HG03432 (cell line): Measurements from ENCODE around the gene LGALS9.
A peak's percentile ranks its signal among the peaks of the same experiment; 100 is the strongest.
"Not testable (repeated sequence)": the region's sequence is repeated elsewhere in the genome, so short reads cannot be mapped to it uniquely, and the experiment has no call there.

ENCODE experiments used
- ATAC-seq: cut with Tn5 transposase; IDR thresholded peaks from one replicate; pipeline ENCODE4 v1.9.1; 2021; ENCODE audit warnings: mild to moderate bottlenecking, moderate library complexity; ENCODE audit not compliant: unreplicated experiment

LGALS9 gene

DNA sequence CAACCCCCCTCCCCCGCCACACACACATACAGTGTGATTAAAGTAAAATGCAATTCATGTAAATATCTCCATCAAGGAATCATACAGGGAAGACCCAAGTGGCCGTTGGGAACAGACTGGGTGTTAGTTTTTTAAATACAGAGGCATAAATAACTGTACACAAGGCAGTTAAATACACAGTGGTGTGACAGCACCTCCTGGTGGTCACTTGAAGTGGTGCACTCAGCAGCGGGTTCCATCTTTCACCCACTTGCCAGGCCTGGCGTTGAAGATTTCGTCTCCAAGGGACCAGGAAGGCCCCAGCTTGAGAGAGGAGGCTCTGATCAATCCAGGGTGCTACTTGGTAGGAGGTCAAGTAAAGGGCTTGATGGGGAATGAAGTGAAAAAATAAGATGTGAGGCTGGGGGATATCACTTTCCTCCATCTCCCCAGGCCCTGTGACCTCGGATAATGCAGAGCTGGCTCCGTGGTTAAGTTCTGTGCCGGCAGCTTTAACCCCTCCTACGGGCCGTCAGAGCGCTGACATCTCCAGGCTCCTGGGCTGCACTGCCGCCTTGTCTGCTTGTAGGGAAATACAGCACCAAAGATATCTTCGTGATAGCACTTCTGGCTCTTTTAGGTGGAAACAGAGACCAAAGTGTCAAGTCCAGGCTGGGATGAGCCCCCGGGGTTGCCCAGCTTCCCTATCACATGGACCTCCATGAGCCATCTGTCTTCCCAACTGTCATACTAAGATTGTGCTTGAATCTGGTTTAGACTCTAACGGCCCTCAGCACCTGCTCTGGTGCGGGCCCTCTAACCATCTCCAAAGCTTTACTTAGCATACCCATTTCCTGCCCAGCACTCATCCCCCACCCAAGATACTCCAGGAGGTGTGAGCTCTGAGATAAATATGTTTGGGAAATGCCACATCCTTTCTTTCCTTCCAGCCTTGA is 20.7 kb downstream of the LGALS9 start:
- no peak for ATAC-seq

DNA sequence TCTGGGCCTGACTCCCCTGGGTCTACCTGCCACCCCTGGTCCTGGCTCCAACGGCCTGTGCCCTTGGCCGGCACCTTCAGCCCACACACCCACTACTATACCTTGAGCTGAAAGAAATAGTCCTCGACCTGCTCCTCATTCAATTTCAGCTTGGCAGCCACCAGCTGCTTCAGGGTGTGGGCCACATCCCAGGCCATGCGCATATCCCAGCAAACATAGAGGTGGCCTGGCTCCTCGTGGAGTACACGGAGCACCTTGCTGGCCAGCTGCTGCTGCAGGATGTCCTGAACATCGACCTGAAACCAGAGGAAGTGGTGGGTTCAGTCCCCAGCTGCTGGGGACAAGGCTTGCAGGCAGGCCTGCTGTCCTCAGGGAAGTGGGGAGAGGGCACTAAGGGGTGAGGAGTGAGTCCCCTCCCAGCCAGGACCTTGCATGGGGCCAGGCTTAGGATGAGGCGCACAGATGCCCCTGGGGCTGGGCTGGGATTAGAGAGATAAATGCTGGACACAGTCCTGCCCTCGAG is 22.5 kb downstream of the LGALS9 start:
- ATAC-seq, result not testable (repeated sequence)

DNA sequence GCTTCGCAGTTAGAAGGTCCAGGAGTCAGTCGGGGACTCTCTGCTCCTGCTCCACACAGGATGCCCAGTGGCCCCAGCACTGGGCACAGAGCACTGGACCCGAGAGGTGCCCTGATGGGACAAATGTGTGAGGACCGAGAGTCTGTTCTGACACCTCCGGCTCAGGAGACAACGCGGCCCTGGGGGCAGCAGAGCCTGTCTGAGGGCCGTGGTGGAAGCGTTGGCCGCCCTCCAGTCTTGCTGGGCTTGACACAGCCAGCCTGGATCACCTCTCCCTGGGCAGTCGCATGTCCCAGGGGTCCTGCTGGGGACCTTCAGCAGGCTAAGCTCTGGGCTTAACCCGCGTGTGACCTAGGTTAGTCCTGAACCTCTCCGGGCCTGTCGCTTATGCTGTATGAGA is 23.1 kb downstream of the LGALS9 start:
- ATAC-seq, result no peak

DNA sequence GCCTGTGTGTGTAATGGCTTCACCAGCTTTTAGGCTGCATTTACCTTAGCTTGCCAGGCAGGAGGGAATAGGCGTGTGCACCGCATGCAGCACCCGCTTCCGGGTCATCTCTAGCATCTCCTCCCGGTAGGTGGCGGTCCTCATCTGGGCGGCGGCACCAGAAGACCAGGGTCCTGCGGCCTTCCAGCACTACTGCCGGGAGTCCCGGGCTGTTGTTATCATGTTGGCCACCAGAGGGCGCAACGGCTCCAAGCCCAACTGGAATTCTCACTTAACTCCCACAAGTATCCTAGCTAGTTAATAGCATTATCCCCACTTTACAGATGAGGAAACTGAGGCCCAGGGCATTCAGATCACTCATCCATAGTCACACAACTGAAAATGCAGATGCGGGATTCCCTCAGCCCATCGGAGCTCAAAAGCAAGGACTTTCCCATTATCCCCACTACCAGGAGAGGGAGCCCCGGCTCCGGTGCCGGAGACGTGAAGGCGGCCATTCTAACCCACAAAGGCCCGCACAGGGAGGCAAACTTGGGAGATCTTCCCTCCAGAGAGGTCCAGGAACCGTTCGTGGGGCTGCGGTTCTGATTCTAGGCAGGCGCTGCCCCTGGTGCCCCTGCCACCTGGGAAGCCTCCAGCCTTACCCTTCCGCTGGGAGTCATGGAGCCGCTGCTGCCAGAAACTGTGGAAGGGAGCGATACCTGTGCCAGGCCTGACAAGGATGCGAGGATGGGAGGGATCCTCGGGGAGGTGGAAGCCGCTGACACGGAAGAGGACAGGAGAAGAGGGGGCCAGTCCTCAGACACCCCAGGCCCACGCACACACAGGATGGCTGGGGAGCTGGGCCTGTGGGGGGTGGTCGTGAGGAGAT is 23.9 kb downstream of the LGALS9 start:
- peak; percentile 87 for ATAC-seq

DNA sequence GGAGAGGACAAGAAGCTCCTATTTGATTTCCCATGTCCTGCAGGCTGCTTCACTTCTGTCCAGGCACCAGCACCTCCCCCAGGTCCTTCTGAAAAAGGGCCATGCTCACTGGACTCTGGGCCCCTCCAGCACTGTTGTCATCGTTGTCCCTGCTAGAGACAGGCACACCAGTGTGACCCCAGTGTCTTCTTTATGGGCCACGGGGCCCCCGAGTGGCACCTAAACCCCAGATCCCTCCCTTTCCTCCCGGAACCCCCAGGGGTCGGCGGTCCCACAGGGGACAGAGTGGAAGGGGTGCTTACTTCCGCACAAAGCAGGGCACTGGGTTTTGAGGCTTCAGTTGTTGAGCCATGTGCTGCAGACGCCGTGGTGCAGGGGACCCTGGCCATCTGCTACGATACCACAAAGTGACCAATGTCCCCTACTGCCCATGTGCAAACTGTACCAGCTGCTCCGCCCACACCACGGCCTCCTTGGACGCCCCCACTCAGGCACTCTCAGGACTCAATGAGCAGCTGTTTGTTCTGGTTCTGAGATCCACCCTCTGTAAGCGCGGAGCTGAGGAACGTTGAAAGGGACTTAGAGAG is 24.6 kb downstream of the LGALS9 start:
- ATAC-seq, result not testable (repeated sequence)

DNA sequence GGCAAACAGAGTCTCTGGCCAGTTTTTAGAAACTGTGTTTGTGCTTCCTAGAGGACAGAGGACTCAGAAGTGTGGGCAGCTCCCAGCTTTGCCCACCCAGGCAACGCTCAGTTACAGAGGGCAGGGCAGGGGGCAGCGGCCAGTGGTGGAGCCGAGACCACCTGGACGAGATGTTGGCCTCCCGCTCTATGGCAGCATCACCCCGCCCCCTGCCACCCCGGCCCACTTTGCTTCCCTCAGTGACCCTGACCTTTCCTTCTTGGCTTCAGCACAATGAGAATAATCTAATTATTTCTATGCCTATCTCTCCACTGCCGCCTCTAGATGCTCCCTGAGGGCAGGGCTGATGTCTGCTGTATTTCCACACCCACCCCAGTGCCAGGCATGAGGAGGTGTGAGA is 25.6 kb downstream of the LGALS9 start:
- ATAC-seq, result not testable (repeated sequence)

DNA sequence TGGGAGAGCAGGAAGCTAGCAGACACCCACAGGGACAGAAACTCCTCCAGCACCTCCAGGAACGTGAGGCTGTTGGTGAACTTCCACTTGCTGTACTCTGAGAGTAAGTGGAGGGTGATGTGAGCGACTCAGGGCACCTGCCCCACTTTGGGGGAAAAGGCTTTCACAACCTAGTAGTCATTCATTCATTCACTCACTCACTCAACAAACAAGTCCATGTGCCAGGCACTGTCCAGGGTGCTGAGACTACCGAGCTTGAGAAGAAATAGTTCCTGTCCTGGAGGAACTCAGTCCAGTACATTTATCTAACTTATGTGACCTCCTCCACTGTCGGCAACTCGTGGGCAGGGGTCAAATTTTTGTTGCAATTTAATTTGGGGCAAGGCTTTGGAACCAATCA is 26.6 kb downstream of the LGALS9 start:
- no peak for ATAC-seq

DNA sequence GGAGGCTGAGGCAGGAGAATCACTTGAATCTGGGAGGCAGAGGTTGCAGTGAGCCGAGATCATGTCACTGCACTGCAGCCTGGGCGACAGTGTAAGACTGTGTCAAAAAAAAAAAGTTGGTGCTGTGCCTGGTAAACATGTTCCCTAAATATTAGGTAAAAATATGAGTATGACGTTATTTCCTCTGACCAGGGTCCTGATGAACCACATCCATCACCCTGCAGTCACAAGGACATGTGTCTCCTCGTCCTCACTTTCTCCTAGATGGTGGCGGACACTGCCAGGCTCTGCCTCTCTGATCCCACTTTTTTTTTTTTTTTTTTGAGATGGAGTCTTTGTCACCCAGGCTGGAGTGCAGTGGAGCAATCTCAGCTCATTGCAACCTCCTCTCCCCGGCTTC is 28.7 kb downstream of the LGALS9 start:
- no peak for ATAC-seq

DNA sequence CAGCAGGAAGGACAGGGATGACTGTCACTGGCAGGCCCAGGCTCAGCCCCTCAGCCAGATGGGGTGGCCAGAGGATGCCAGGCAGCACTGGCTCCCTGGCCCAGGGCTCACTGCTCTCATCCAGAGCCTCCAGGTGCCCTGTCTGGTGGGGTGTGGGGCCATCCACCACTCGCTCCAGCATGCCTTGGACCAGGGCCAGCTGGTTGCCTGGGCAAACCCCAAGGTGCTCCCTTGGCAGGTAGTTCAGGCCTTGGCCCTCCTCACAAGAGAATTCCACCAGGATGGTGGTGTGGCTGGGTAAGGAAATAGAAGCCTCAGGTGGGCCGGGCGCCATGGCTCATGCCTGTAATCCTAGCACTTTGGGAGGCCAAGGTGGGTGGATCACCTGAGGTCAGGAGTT is 29.4 kb downstream of the LGALS9 start:
- no peak for ATAC-seq

DNA sequence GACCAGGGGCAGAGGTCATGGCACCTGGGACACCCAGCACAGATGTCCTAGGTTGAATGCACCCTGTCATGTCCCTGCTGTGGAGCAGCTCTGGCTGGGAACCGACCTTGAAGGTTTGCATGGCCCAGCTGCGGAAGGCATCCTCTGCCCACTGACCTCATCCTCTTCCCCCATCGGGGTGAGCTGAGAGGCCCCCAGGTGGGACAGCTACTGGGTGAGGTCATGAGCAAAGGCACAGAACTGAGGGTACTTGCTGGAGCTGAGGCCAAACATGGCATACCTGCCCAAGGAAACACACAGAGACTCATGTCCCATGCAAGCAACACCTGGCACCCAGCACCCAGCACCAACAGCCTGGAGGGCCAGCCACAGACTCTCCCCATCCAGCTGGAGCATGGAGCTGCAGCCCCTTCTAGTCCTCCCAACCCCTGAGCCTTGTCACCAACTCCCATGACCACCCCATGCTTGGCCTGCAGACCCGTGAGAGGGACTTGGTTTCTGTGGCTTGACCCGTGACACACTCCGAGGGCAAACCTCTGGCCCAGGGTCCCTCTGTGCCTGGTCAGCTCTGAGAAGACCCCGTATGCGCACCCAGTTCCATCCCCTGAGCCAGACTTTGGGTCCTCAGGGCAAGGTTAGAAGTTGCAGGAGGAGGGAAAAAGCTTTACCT is 33.1 kb downstream of the LGALS9 start:
- no peak for ATAC-seq

DNA sequence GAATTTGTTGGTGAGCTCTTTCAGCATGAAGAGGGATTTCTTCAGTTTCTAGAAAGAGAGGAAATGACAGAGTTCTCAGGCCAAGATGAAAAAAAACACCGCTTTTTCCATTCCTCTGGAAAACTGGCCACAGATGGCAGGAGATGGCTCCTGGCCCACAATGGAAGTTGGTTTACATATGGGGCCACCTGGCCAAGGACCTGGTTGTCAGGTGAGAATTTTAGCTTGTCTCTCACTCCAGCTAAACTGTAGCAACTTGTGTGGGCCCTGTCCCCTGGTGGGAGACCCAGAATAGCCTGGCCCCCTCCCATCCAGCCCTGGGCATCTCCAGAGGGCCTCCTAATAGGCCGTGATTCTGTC is 33.6 kb downstream of the LGALS9 start:
- ATAC-seq, result no peak

DNA sequence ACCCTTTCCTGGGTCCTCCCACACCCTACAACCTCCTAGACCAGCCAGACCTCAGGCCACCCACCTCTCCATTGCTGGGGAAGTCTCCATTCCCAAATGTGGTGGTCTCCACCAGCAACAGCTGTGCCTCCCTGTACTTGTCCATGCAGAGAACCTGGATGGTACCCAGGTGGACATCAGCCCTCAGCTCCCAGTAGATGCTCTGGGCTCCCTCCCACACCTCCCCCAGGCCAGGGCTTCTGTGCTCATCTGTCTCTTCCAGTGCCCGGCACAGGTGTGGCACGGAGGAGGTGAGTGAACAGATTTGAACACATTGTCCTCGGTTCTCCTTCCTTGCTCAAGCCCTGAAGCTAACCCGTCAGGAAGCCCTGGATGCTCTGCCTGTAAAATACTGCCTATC is 34.6 kb downstream of the LGALS9 start:
- no peak for ATAC-seq

DNA sequence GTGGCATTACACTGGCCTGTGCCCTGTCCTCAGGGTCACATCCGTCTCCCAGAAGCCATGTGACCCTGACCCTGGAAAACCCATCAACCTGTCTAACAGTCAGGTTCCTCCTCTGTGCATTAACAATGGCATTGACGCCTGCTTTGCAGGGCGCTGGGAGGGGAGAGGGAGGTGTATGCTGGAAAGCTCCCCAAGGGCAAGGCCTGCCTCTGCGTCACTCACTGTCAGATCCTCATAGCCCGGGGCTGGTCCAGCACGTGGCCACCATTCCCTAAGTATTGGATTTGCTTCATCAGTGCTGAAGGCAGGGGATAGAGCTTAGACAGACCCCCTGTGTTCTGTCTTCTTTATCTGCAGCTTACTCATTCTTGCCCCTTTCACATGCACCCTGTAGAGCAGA is 35.3 kb downstream of the LGALS9 start:
- ATAC-seq, result not testable (repeated sequence)

DNA sequence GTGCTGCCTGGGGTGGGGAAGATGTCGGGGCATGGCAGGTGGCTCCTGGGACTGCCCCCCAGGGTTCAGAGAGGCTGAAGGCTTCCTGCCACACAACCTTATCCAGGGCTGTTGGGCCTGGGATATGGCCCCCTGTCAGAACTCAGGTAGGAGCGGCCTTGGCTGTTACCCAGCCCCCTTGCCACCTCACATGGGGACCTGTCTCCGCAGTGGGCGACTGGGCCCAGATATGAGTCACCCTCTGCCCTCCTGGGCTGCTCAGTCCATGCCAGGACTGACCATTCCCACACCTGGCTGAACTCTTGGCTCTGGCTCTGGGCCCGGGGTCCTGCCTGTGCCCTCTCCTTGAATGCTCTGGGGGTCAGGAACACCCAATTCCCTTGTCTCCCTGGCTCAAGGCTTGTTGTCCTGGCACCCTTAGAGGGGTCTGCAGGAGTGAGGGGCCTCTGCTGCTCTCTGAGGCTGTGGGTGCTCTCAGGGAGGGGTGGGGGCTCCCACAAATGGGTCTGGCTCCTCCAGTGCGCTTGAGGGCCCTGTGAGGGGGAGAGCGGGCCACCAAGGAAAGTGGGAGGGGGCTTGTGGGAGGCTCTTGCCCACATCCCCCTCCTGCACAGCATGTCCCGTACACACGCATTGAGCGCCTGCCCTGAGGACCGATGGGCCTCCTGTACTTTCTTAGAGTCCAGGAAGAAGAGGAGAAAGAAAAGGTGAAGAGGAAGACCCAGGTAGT is 36.0 kb downstream of the LGALS9 start:
- no peak for ATAC-seq

DNA sequence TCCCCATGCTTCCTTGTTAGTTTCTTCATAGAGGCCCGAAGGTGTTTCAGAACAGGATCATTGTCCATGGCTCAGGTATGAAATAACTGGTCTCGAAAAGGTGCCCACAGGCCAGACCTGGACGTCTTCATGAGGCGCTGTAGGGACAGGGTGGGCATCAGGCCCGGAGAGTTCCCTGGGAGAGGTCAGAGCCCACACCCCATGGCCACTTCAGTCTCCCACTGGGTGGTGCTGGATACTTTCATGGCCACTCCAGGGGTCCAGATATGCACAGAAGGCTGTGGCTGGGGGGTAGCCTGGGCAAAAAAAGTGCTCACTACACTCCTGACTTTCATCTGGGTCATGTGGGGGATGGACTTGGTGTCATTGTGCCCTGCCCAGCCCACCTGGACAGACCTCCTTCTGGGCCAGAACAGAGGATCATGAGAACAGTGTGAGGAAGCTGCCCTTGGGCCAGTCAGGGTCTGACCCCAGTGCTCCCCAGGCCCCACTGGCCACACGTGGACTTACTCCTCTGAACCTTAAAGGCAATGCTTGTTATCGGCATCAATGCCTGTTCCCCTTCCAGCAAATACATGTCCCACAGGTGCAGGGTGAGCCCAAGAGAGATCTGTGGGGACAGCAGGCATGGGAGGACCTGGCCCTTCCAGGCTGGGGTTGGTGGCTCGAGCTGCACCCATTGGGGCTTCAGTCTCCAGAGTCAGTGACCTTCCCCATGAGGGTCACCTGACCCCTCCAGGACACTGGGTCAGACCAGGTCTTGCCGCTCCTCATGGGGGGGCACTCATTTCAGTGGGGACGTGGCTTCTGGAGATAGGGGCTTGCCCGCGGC is 36.9 kb downstream of the LGALS9 start:
- no peak for ATAC-seq

DNA sequence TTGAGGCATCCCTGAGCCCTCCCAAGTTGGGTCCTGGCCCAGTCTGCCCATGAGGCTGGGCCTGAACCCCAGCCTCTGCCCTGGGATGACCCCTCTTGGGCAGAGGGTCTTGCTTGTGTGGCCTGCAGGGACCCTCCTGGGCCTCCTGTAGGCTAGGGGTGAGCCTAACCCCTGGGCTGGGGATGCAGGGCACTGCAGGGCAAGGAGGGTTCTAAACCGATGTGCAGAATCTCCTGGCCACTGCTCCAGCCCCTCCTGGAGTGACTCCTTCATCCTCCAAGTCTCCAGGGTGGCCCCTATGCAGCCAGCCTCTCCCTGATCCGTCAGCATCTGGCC is 37.5 kb downstream of the LGALS9 start:
- no peak for ATAC-seq

DNA sequence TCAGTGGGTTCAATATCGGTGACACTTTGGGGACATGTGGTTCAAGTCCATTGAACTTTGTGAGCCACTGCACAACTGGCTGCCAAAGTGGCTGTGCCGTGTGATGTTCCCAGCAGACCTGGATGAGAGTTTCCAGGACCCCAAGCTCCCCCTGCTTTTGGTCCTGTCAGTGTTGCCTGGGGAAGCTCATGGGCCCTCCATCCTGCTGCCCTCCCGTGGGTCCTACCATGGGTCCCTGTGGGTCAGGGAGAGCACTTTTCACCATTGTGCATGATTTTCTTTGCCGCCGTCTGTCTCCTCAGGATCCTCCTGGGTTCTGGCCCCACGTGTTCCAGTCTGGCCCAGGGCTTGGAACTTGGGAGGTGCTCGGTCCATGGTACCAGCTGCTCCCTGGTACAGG is 38.1 kb downstream of the LGALS9 start:
- ATAC-seq, result no peak

DNA sequence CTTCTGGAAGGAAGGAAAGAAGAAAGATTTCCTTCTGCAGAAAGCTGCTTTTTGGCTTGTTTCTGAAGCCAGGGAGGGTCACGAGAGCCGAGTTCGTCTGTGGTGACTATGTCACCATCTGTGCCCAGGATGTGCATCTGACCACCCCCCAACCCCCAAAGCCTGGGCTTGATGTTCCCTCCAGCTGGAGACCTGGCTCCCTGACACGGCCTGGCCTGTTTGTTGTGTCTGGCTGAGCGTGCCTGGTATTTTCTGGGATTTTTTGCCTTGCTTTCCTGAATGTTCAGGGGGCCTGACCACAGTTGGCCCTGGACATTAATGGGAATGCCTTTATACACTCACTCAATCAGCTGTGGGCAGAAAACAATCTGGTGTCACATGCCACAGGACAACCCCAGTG is 38.9 kb downstream of the LGALS9 start:
- ATAC-seq, result no peak

DNA sequence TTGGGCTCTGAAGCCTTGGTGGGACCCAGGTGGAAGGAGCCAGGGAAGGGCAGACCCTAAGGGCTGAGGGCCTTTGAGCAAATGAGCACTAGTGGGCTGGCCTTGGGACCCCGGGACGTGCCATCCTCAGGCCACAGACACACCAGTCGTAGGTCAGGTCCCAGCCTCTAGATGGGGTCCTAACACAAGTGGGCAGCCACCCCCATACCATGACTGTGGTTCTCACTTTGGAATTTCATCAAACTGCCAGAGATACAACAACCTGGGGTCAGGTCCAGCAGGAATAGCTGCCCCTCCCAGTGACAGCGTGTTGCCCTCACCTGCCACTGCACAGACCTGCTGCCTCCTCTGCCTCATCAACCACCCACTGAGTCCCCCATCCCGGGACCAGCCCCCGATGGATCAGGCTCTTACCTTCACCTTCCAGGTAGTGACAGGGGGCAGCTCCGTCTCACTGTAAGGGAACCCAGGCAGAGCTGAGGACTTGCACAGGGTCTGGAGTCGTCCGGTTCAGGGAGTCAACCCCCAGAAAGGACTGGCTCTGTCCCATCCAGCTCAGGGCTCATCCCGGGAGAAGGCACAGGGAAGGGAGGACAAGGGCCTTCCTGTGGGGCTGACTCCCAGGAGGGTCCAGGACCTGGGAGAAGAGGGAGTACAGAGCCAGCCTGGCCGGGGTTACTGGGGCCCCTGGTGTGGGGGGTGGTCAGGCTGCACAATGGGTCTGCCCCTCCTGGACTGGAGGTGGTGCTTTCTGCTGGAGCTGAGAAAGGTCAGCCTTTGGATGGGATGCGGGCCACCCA is 40.0 kb downstream of the LGALS9 start:
- no peak for ATAC-seq
